Measurements from ENCODE around the gene CASKIN1. TPM values are rescaled to one million over a fixed set of nuclear protein-coding genes. Genes with fewer than 3 reads are reported as not detected.

The CASKIN1 gene
- polyA plus RNA-seq, 2 of the 4 experiments (the other 2 are of a cell fraction), result 0.27 to 0.87 TPM

DNA sequence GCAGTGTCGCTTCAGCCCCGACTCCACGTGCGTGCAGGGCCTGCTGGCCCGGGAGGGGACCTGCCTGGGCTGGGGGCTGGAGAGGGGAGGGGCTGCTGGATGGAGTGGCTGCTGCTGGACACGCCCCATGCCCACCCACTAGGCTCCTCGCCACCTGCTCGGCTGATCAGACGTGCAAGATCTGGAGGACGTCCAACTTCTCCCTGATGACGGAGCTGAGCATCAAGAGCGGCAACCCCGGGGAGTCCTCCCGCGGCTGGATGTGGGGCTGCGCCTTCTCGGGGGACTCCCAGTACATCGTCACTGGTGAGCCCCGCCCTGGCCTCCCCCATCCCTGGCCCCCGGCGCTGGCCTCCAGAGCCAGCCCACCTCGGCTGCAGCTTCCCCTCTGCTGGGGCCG, 11.9 kb upstream of the CASKIN1 start:
- no peak for FAIRE-seq
- Histone ChIP-seq H3K4me1 (peaks cover 30% of the 10 kb centered on the region), H3K9me3 (no peaks in the 10 kb centered on the region), H3K4me2 (no peak overlapping the region), H3K4me3 (no peak overlapping the region), H3K27ac (no peak overlapping the region)
- DNase-seq (ENCODE audit: low read depth in 1 of 2, low spot score in 1 of 2), result no peak
- POLR2A ChIA-PET, result no interaction called here
- 95% methylated on average over 18 of the region's 23 CpGs for WGBS (ENCODE audit: missing lambda C conversion rate)
- ATAC-seq, result no peak
- no peak for TF ChIP-seq CBX2 (IDR thresholded peaks at IDR 0.05; ENCODE audit: borderline replicate concordance, low read depth)
- no peak for TF ChIP-seq MYC (IDR thresholded peaks at IDR 0.05; ENCODE audit: borderline replicate concordance, low read length)
- no peak for TF ChIP-seq NFE2L2 (conservative IDR thresholded peaks at IDR 0.05; ENCODE audit: low read length)
- CTCF ChIA-PET, result interaction anchor here (1.7 to 4.8 kb wide), 2 partner anchors 14 to 292 kb away, joined by 3 to 28 read pairs; no protein-coding TSS in a partner anchor

GRCh38 chr16:2207872-2208271, 11.5 kb upstream of the CASKIN1 start:
- H3K4me2 ChIP-seq, result no peak overlapping the region
- H3K27ac ChIP-seq, result no peak overlapping the region
- ATAC-seq, result no peak
- ChIA-PET CTCF (interaction anchor here (1.1 to 4.8 kb wide), 3 partner anchors 13 to 293 kb away, joined by 3 to 28 read pairs (median 3); no protein-coding TSS in a partner anchor), POLR2A (no interaction called here)
- no peaks in the 10 kb centered on the region for H3K9me3 ChIP-seq
- no peak for FAIRE-seq
- no peak overlapping the region for H3K4me3 ChIP-seq
- DNase-seq (ENCODE audit: low read depth in 1 of 2, low spot score in 1 of 2), result no peak
- H3K4me1 ChIP-seq, result peaks cover 25% of the 10 kb centered on the region
- 94% methylated on average over 8 of the region's 9 CpGs for WGBS (ENCODE audit: missing lambda C conversion rate)
- TF ChIP-seq HDAC2 (IDR thresholded peaks at IDR 0.05) (no peak), BHLHE40 (IDR thresholded peaks at IDR 0.05; ENCODE audit: low read depth, low read length) (no peak), FOSL2 (IDR thresholded peaks at IDR 0.05) (no peak), FOSL2 (CRISPR knock-in tag; IDR thresholded peaks at IDR 0.05) (no peak), MAZ (IDR thresholded peaks at IDR 0.05; ENCODE audit: borderline replicate concordance, low read depth, low read length) (no peak), CHD4 (IDR thresholded peaks at IDR 0.05; ENCODE audit: borderline replicate concordance) (no peak), HOXA7 (CRISPR knock-in tag; IDR thresholded peaks at IDR 0.05) (no peak), ZNF302 (CRISPR knock-in tag; IDR thresholded peaks at IDR 0.05) (no peak), EHF (CRISPR knock-in tag; IDR thresholded peaks at IDR 0.05) (no peak), FOXS1 (CRISPR knock-in tag; IDR thresholded peaks at IDR 0.05) (no peak), REST (IDR thresholded peaks at IDR 0.05) (no peak), KDM5A (IDR thresholded peaks at IDR 0.05) (no peak), HOXB13 (CRISPR knock-in tag; IDR thresholded peaks at IDR 0.05; ENCODE audit: low read depth) (no peak), HOXB5 (CRISPR knock-in tag; IDR thresholded peaks at IDR 0.05) (no peak), CTCF (IDR thresholded peaks at IDR 0.05) (no peak), RFX5 (IDR thresholded peaks at IDR 0.05) (no peak), EP300 (IDR thresholded peaks at IDR 0.05) (no peak)
